RWPE1 (cell line): ENCODE results near the gene DYNC2H1.

ENCODE experiments used
- CTCF ChIA-PET: fragments of 350-600 bp; sonication (Branson Sonifier 250); formaldehyde crosslinking; extraction: SDS; loops from one replicate; lab custom pipeline; 2021; lab: Yijun Ruan, JAX
- POLR2A ChIA-PET: fragments of 400-600 bp; formaldehyde crosslinking; extraction: SDS; loops from one replicate; lab custom pipeline; 2020; ENCODE audit warnings: antibody characterized with exemption; ENCODE audit not compliant: low non-redundant PET; lab: Yijun Ruan, JAX
- DNase-seq: peaks from one replicate; pipeline ENCODE4 v3.0.0; 2012; ENCODE audit warnings: low spot score
- H3K27ac ChIP-seq: fragments of 450-650 bp; 2 replicates; pipeline ENCODE4 v1.5.1; 2017
- TF ChIP-seq, protein P1 (sequence below): fragments of 450-650 bp; conservative IDR thresholded peaks from 2 replicates; pipeline ENCODE4 v1.5.1; 2017; ENCODE audit warnings: low read depth, mild to moderate bottlenecking

Gene DYNC2H1

DNA sequence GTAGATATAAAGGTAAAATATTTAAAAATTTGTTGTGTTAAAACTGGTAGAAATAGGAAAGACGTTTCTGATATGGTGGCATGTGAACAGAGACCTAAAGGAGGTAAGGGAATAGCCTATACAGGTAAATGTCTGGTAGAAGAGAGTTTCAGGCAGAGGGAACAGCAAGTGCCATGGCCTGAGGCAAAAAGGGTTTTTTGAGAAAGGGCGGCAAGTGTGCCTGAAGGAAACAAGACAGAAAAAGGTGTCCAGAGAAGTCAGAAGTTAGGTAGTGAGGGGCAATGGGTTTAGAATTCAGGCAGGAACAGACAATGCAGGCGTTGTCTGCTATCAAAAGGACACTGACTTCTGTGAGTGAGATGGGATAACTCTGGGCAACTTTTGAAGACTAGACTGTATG lies 339.7 kb downstream of the DYNC2H1 start:
- TF ChIP-seq, protein P1, sequence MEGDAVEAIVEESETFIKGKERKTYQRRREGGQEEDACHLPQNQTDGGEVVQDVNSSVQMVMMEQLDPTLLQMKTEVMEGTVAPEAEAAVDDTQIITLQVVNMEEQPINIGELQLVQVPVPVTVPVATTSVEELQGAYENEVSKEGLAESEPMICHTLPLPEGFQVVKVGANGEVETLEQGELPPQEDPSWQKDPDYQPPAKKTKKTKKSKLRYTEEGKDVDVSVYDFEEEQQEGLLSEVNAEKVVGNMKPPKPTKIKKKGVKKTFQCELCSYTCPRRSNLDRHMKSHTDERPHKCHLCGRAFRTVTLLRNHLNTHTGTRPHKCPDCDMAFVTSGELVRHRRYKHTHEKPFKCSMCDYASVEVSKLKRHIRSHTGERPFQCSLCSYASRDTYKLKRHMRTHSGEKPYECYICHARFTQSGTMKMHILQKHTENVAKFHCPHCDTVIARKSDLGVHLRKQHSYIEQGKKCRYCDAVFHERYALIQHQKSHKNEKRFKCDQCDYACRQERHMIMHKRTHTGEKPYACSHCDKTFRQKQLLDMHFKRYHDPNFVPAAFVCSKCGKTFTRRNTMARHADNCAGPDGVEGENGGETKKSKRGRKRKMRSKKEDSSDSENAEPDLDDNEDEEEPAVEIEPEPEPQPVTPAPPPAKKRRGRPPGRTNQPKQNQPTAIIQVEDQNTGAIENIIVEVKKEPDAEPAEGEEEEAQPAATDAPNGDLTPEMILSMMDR = no peak
- no peak overlapping the region for H3K27ac ChIP-seq
- ChIA-PET CTCF (interaction anchor here (1.5 kb wide), 1 partner anchor 152 kb away, joined by 3 read pairs; no protein-coding TSS in a partner anchor), POLR2A (no interaction called here)
- no peak for DNase-seq

DNA sequence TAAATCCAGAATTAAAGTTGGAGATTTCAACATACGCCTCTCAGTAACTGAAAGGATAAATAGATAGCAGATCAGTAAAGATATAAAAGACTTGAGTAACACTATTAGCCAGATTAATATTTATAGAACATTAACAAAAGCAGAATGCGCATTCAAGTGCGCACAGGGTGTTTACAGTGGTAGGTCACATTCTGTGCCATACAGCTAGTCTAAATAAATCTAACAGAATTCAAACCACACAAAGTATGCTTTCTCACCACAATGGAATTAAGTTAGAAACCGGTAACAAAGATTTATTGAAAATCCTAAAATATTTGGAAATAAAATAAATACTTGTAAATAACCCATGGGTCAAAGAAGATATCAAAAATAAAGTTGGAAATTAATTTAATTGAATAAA lies 341.0 kb downstream of the DYNC2H1 start:
- no peak overlapping the region for H3K27ac ChIP-seq
- TF ChIP-seq, protein P1 = no peak
- ChIA-PET CTCF (interaction anchor here (1.5 kb wide), 1 partner anchor 151 kb away, joined by 3 read pairs; no protein-coding TSS in a partner anchor), POLR2A (no interaction called here)
- DNase-seq = no peak

DNA sequence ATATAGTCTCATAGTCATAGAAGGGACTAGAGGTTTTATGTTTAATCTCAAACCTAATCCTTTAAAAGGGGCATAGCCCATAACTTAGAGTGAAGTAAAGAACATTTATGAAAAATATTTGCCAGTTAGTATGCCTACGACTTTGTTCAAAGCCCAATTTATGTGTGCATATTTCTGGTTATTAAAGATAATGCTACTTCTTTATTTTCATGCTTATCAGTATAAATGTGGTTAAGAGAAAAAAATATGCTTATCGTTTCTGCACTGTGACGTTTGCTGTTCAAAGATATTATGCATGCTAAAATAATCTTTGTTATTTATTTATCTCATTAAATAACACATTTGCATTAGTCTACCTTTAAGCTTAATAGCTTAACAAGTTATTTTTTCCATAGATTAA lies 343.9 kb downstream of the DYNC2H1 start:
- POLR2A ChIA-PET = no interaction called here
- no peak for DNase-seq
- H3K27ac ChIP-seq = no peak overlapping the region
- CTCF ChIA-PET = interaction anchor here (0.7 kb wide), 2 partner anchors 10 to 70 kb away, joined by 3 to 4 read pairs; no protein-coding TSS in a partner anchor
- TF ChIP-seq, protein P1 = no peak

- ChIA-PET POLR2A (no interaction called here), CTCF (no interaction called here)
- DNase-seq = no peak
- H3K27ac ChIP-seq = no peak overlapping the region
- TF ChIP-seq, protein P1 = no peak
These were observed 344.9 kb downstream of the DYNC2H1 start for GRCh38 chr11:103453915-103454709.

- H3K27ac ChIP-seq = no peak overlapping the region
- TF ChIP-seq, protein P1 = no peak
- ChIA-PET CTCF (interaction anchor here (0.5 kb wide), 1 partner anchor 926 kb away, joined by 10 read pairs; no protein-coding TSS in a partner anchor), POLR2A (no interaction called here)
- DNase-seq = no peak
These were observed 355.2 kb downstream of the DYNC2H1 start for GRCh38 chr11:103464420-103464819.

DNA sequence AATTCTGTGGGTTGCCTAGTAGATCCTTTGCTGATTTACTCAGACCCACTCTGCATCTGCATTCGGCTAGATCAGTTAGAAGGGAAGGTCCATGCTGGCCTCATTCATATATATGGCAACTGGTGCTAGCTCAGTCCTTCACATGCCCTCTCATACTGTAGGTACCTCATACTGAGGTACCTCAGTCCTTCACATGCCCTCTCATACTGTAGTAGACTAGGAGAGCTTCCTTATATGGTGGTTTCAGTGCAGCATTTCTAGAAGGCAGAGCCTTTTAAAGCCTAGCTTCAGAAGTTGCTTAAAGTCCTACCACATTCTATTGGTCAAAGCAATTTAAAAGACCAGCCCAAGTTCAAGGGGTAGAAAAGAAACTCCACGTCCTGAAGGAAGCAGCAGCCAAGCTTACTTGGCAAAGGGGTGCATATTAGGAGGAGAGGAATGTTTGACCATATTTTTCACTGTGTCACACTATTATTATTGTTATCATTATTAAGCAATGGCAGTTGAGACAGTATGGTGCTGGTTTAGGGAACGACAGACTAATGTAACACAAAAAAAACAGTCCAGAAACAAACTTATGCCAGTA lies 356.4 kb downstream of the DYNC2H1 start:
- POLR2A ChIA-PET = no interaction called here
- TF ChIP-seq, protein P1 = no peak
- no peak overlapping the region for H3K27ac ChIP-seq
- CTCF ChIA-PET = no interaction called here
- DNase-seq = no peak
